NB4 (cell line): ENCODE measurements around the gene TFR2.

Experiments
- CTCF ChIP-seq: IDR thresholded peaks from one replicate; pipeline ENCODE4 v1.5.1; 2012; ENCODE audit warnings: low read depth, low read length
- MAX ChIP-seq: IDR thresholded peaks from 2 replicates; pipeline ENCODE4 v1.6.1; 2011; ENCODE audit warnings: low read depth, low read length

GRCh38 chr7:100591596-100591995, 49.8 kb downstream of the TFR2 start:
- TF ChIP-seq CTCF (no peak), MAX (no peak)
